IMR-90 (cell line): ENCODE data around the gene CMTM7. TPM values are rescaled to one million over a fixed set of nuclear protein-coding genes. Genes with fewer than 3 reads are reported as not detected.

Experiments
- ATAC-seq: fragments of 200-7000 bp; cut with Tn5 transposase; 2 replicates; pipeline ENCODE4 v1.9.1; 2020; ENCODE audit warnings: low read depth, mild to moderate bottlenecking, moderate library complexity
- BruUV-seq: library from RNA; stranded (reverse); fragments of 400-500 nt; replicated peaks from 2 replicates; lab custom pipeline; 2021; lab: Mats Ljungman, UMichigan
- CTCF ChIA-PET: fragments of 300-600 bp; formaldehyde crosslinking; extraction: SDS; loops from one replicate; lab custom pipeline; 2021; ENCODE audit warnings: antibody characterized with exemption; lab: Yijun Ruan, JAX
- POLR2A ChIA-PET: fragments of 300-600 bp; sonication (Branson Sonifier 250); formaldehyde crosslinking; loops from one replicate; lab custom pipeline; 2022; ENCODE audit warnings: antibody characterized with exemption; ENCODE audit not compliant: unreplicated experiment; lab: Charles Lee
- DNase-seq: peaks from one replicate; pipeline ENCODE4 v3.0.0; 2013
- H2AFZ ChIP-seq: replicated peaks from 2 replicates; pipeline ENCODE3; 2013; ENCODE audit warnings: low read length, mild to moderate bottlenecking; ENCODE audit not compliant: poor library complexity
- H2AK5ac ChIP-seq: 2 replicates; pipeline ENCODE4 v1.6.1; 2013; ENCODE audit warnings: low read depth, low read length, inconsistent platforms
- H2AK9ac ChIP-seq: replicated peaks from 2 replicates; pipeline ENCODE3; 2013; ENCODE audit warnings: mild to moderate bottlenecking, low read depth, low read length, moderate library complexity; ENCODE audit not compliant: poor library complexity
- H2BK120ac ChIP-seq: 2 replicates; pipeline ENCODE4 v1.6.1; 2013; ENCODE audit warnings: low read depth, low read length, inconsistent platforms
- H2BK15ac ChIP-seq: 3 replicates; pipeline ENCODE4 v1.6.1; 2013; ENCODE audit warnings: low read depth, low read length, inconsistent platforms
- H2BK20ac ChIP-seq: 2 replicates; pipeline ENCODE4 v1.6.1; 2013; ENCODE audit warnings: low read depth, mild to moderate bottlenecking, inconsistent platforms, low read length, moderate library complexity
- H2BK5ac ChIP-seq: 2 replicates; pipeline ENCODE4 v1.6.1; 2013; ENCODE audit warnings: mild to moderate bottlenecking, low read depth, low read length, inconsistent platforms; ENCODE audit not compliant: poor library complexity, severe bottlenecking
- H3K14ac ChIP-seq: replicated peaks from 2 replicates; pipeline ENCODE4 v1.6.1; 2013; ENCODE audit warnings: low read depth, low read length, inconsistent platforms
- H3K18ac ChIP-seq: 2 replicates; pipeline ENCODE4 v1.6.1; 2013; ENCODE audit warnings: low read depth, low read length, control low read depth
- H3K23ac ChIP-seq: 2 replicates; pipeline ENCODE4 v1.6.1; 2013; ENCODE audit warnings: low read depth, low read length, inconsistent platforms
- H3K27ac ChIP-seq: 2 replicates; pipeline ENCODE4 v1.5.1; 2013; ENCODE audit warnings: mild to moderate bottlenecking, control low read depth, low read length; ENCODE audit not compliant: insufficient read depth
- H3K27me3 ChIP-seq: 2 replicates; pipeline ENCODE4 v1.6.1; 2013; ENCODE audit warnings: low read length; ENCODE audit not compliant: control insufficient read depth, insufficient read depth
- H3K36me3 ChIP-seq: 2 replicates; pipeline ENCODE4 v1.6.1; 2013; ENCODE audit warnings: low read length, mixed read lengths; ENCODE audit not compliant: control insufficient read depth, insufficient read depth
- H3K4ac ChIP-seq: 2 replicates; pipeline ENCODE4 v1.6.1; 2013; ENCODE audit warnings: low read depth, low read length, inconsistent platforms
- H3K4me1 ChIP-seq: 2 replicates; pipeline ENCODE4 v1.6.1; 2013; ENCODE audit warnings: low read length, mixed read lengths; ENCODE audit not compliant: control insufficient read depth, insufficient read depth
- H3K4me2 ChIP-seq: 2 replicates; pipeline ENCODE4 v1.6.1; 2013; ENCODE audit warnings: low read depth, mild to moderate bottlenecking, control low read depth, low read length, moderate library complexity
- H3K4me3 ChIP-seq: 2 replicates; pipeline ENCODE4 v1.5.1; 2013; ENCODE audit warnings: low read depth, mild to moderate bottlenecking, control low read depth, low read length, moderate library complexity; ENCODE audit not compliant: insufficient read depth
- H3K56ac ChIP-seq: 2 replicates; pipeline ENCODE4 v1.6.1; 2013; ENCODE audit warnings: low read length, inconsistent platforms; ENCODE audit not compliant: insufficient read depth; ENCODE audit errors: extremely low read depth
- H3K79me1 ChIP-seq, 2 experiments: 2 replicates each; pipeline ENCODE4 v1.6.1; 2013; ENCODE audit warnings: low read length in 2 of 2, inconsistent platforms in 1 of 2, low read depth in 1 of 2
- H3K9ac ChIP-seq: 2 replicates; pipeline ENCODE4 v1.6.1; 2013; ENCODE audit warnings: low read depth, low read length, control low read depth
- H3K9me1 ChIP-seq: 2 replicates; pipeline ENCODE4 v1.6.1; 2013; ENCODE audit warnings: low read length, inconsistent platforms; ENCODE audit not compliant: insufficient read depth
- H3K9me3 ChIP-seq: 2 replicates; pipeline ENCODE4 v1.6.1; 2013; ENCODE audit warnings: low read length; ENCODE audit not compliant: control insufficient read depth, insufficient read depth
- H4K20me1 ChIP-seq: 2 replicates; pipeline ENCODE4 v1.6.1; 2013; ENCODE audit warnings: low read length, inconsistent platforms; ENCODE audit not compliant: insufficient read depth
- H4K5ac ChIP-seq: 2 replicates; pipeline ENCODE4 v1.6.1; 2013; ENCODE audit warnings: mild to moderate bottlenecking, low read depth, low read length, control low read depth
- H4K8ac ChIP-seq, 2 experiments: 2 replicates each; pipeline ENCODE4 v1.6.1; 2013; ENCODE audit warnings: low read depth in 2 of 2, low read length in 2 of 2, control low read depth in 1 of 2, inconsistent platforms in 1 of 2
- H4K91ac ChIP-seq: 2 replicates; pipeline ENCODE4 v1.6.1; 2013; ENCODE audit warnings: low read depth, low read length, inconsistent platforms; ENCODE audit not compliant: insufficient read depth
- BHLHE40 ChIP-seq: fragments of 150-350 bp; IDR thresholded peaks from 2 replicates; pipeline ENCODE4 v1.6.1; 2016; ENCODE audit warnings: mild to moderate bottlenecking, low read depth, low read length
- CEBPB ChIP-seq: IDR thresholded peaks from 2 replicates; pipeline ENCODE4 v1.6.1; 2012; ENCODE audit warnings: low read depth, low read length, improper control_type of control experiment
- CHD1 ChIP-seq: IDR thresholded peaks from 2 replicates; pipeline ENCODE4 v1.6.1; 2012; ENCODE audit warnings: low read depth, low read length, improper control_type of control experiment
- NFE2L2 ChIP-seq: fragments of 150-350 bp; IDR thresholded peaks from 2 replicates; pipeline ENCODE4 v1.6.1; 2016; ENCODE audit warnings: low read depth, mild to moderate bottlenecking, low read length
- RAD21 ChIP-seq: IDR thresholded peaks from 2 replicates; pipeline ENCODE4 v1.6.1; 2012; ENCODE audit warnings: low read length, improper control_type of control experiment
- RCOR1 ChIP-seq: IDR thresholded peaks from 2 replicates; pipeline ENCODE4 v1.6.1; 2012; ENCODE audit warnings: mild to moderate bottlenecking, low read length, improper control_type of control experiment; ENCODE audit not compliant: insufficient replicate concordance
- USF2 ChIP-seq: fragments of 150-350 bp; IDR thresholded peaks from 2 replicates; pipeline ENCODE4 v1.6.1; 2017; ENCODE audit warnings: mild to moderate bottlenecking, antibody characterized with exemption, low read length, low read depth
- WGBS, 2 experiments: methylation state at CpG; one replicate each; pipeline versions ENCODE4 v1.1.5 to v1.1.7; 2013; ENCODE audit warnings: missing lambda C conversion rate in 2 of 2; ENCODE audit not compliant: insufficient read length in 1 of 2; ENCODE audit errors: extremely low coverage in 2 of 2; 5-methylcytosine and 5-hydroxymethylcytosine counted together
- dilution Hi-C: fragments of 300-500 bp; cut with HindIII; formaldehyde crosslinking; loops from one replicate; pipeline ENCODE4 v1.14.3; 2018; ENCODE audit warnings: low sequenced_read_pairs; ENCODE audit not compliant: unreplicated experiment
- in situ Hi-C: fragments of 300-500 bp; cut with MboI; formaldehyde crosslinking; loops from 3 replicates; pipeline ENCODE4 v1.14.3; 2019; ENCODE audit warnings: low sequenced_read_pairs, inconsistent platforms, mixed read lengths
- intact Hi-C: fragments of 100-400 bp; cut with micrococcal nuclease; formaldehyde crosslinking; loops from 2 replicates; pipeline ENCODE4 v1.10.0; 2022
- polyA plus RNA-seq, 3 experiments: library from polyadenylated mRNA; depleted of rRNA; stranded (reverse); fragments of >200 nt; gene quantifications; 2 replicates each; pipeline ENCODE4 v1.2.3, GENCODE V29; 2012; ENCODE audit warnings: low replicate concordance in 1 of 3
- total RNA-seq: library from RNA; depleted of rRNA; stranded (reverse); fragments of >200 nt; gene quantifications from 2 replicates; pipeline ENCODE4 v1.2.3, GENCODE V29; 2012

The CMTM7 gene
- total and polyA plus RNA-seq, 2 of the 4 experiments (the other 2 are of a cell fraction) = 3.4 to 31.4 TPM

GRCh38 chr3:32383136-32383711 is 8.4 kb upstream of the CMTM7 start:
- no peaks in the 10 kb centered on the region for H4K20me1 ChIP-seq
- no peak overlapping the region for H3K14ac ChIP-seq
- H3K4me1 ChIP-seq = no peaks in the 10 kb centered on the region
- H4K91ac ChIP-seq = no peak overlapping the region
- no peak for ATAC-seq
- no peak overlapping the region for H3K18ac ChIP-seq
- H3K9me3 ChIP-seq = peaks cover 4% of the 10 kb centered on the region
- H3K4ac ChIP-seq = no peak overlapping the region
- dilution Hi-C loops = no loop called here
- WGBS, 2 experiments = no CpG with 5 or more reads among the region's 2 CpGs
- H2AFZ ChIP-seq = no peak overlapping the region
- H3K79me1 ChIP-seq = no peaks in the 10 kb centered on the region
- no peak overlapping the region for H3K4me3 ChIP-seq
- no peak overlapping the region for H2AK5ac ChIP-seq
- H3K23ac ChIP-seq = no peak overlapping the region
- CTCF ChIA-PET = interaction anchor here (0.7 kb wide), 1 partner anchor 9 kb away, joined by 3 read pairs; no protein-coding TSS in a partner anchor
- DNase-seq = no peak
- H3K4me2 ChIP-seq = no peak overlapping the region
- no peak for TF ChIP-seq RCOR1
- TF ChIP-seq BHLHE40 = no peak
- no peak for TF ChIP-seq RAD21
- no peak for TF ChIP-seq USF2
- TF ChIP-seq CEBPB = no peak
- TF ChIP-seq NFE2L2 = no peak
- TF ChIP-seq CHD1 = no peak
- POLR2A ChIA-PET = no interaction called here
- no peak overlapping the region for H2BK120ac ChIP-seq
- H3K9ac ChIP-seq = no peak overlapping the region
- no peak overlapping the region for H2BK20ac ChIP-seq
- in situ Hi-C loops = loop anchor here (25.0 kb wide), 1 partner anchor 279 kb away; no protein-coding TSS in a partner anchor
- peaks cover 36% of the 10 kb centered on the region for H3K27me3 ChIP-seq
- H3K56ac ChIP-seq = no peak overlapping the region
- no peak overlapping the region for H2BK15ac ChIP-seq
- H4K8ac ChIP-seq = no peak overlapping the region
- intact Hi-C loops = no loop called here
- no peak overlapping the region for H3K27ac ChIP-seq
- no TSS peak for BruUV-seq
- H2BK5ac ChIP-seq = no peak overlapping the region
- H2AK9ac ChIP-seq = no peak overlapping the region
- no peaks in the 10 kb centered on the region for H3K36me3 ChIP-seq
- H4K5ac ChIP-seq = no peak overlapping the region
- no peaks in the 10 kb centered on the region for H3K9me1 ChIP-seq
